Measurements from ENCODE around the gene RBM33.

Gene RBM33

DNA sequence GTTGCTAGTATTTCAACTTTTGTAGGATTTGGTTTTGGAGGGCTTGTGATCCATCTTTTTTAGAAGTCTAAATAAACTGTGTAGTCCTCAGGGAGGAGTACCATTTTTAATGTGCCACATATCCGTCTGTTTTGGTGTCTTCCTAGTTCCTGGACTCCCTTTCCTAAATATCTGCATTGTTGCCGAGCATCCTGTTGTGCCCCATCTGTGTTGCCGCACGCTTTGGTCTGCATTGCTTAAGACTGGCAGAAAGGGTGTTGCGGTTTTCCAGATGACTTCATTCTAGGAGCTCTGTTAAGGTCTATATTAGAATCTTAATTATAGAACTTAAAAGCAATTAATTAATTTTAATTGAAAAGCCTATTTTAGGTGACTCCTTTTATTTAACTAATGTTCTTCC, 49.4 kb downstream of the RBM33 start:
- Histone ChIP-seq H2AFZ (ENCODE audit: low read depth, low read length) (no peak overlapping the region), H3K36me3 (ENCODE audit: insufficient read depth, low read length) (peaks cover 6% of the 10 kb centered on the region), H3K4me3 (ENCODE audit: low read length) (no peak overlapping the region), H3K9me3 (ENCODE audit: low read length) (no peaks in the 10 kb centered on the region), H3K4me1 (ENCODE audit: insufficient read depth, low read length) (no peaks in the 10 kb centered on the region), H3K27me3 (ENCODE audit: insufficient read depth, low read length) (no peaks in the 10 kb centered on the region)

DNA sequence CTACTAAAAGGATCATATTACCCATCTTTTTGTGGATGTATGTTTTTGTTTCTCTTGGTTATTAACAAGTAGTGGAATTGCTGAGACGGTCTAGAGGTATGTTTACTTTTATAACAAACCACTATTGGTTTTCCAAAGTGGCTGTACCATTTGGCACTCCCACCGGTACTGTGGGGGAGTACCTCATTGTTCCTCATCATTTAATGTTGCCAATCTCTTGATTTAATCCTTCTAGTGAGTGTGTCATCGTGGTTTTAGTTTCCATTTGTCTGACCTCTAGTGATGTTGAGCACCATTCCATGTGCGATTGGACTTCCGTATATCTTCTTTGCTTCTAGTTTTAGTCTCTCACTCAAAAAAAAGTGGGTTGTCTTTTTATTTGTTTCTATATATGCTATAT, 50.4 kb downstream of the RBM33 start:
- Histone ChIP-seq H3K27me3 (ENCODE audit: insufficient read depth, low read length) (no peaks in the 10 kb centered on the region), H3K36me3 (ENCODE audit: insufficient read depth, low read length) (peaks cover 6% of the 10 kb centered on the region), H3K9me3 (ENCODE audit: low read length) (no peaks in the 10 kb centered on the region), H2AFZ (ENCODE audit: low read depth, low read length) (no peak overlapping the region), H3K4me3 (ENCODE audit: low read length) (no peak overlapping the region), H3K4me1 (ENCODE audit: insufficient read depth, low read length) (no peaks in the 10 kb centered on the region)

DNA sequence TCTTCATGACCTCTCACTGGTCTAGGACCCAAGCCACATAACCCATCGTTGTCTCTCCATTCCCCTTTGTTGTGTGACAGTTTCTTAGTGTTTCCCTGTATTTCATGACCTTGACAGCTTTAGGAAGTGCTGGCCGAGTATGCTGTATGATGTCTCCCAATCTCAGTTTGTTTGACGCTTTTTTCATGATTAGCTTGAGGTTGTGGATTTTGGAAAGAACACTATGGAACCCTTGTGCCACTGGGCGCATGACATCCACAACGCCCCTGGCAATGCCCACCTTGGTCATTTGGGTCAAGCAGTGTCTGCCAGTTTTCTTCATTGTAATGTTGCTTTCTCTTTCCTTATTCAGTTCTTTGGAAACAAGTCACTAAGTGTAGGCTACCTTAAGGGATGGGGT, 52.3 kb downstream of the RBM33 start:
- H3K36me3 ChIP-seq (ENCODE audit: insufficient read depth, low read length): peaks cover 25% of the 10 kb centered on the region
- H2AFZ ChIP-seq (ENCODE audit: low read depth, low read length): no peak overlapping the region
- H3K4me3 ChIP-seq (ENCODE audit: low read length): no peak overlapping the region
- H3K27me3 ChIP-seq (ENCODE audit: insufficient read depth, low read length): no peaks in the 10 kb centered on the region
- no peaks in the 10 kb centered on the region for H3K4me1 ChIP-seq (ENCODE audit: insufficient read depth, low read length)
- no peaks in the 10 kb centered on the region for H3K9me3 ChIP-seq (ENCODE audit: low read length)

DNA sequence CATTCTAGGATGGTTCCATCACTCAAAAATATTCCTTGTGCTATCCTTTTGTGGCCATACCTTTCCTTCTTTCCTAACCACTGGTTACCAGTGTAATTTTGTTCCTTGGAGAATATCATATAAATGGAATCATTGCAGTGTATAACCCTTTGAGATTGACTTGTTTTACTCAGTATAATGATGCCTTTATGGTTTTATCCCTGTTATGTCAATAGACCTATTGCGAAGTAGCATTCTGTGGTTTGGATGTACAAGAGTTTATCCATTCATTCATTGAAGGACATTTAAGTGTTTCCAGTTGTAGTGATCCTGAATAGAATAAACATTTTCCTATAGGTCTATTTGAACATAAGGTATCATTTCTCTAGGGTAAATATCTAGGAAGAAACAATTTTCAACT, 54.2 kb downstream of the RBM33 start:
- no peaks in the 10 kb centered on the region for H3K4me1 ChIP-seq (ENCODE audit: insufficient read depth, low read length)
- H3K36me3 ChIP-seq (ENCODE audit: insufficient read depth, low read length): peaks cover 43% of the 10 kb centered on the region
- no peaks in the 10 kb centered on the region for H3K27me3 ChIP-seq (ENCODE audit: insufficient read depth, low read length)
- H3K4me3 ChIP-seq (ENCODE audit: low read length): no peak overlapping the region
- no peak overlapping the region for H2AFZ ChIP-seq (ENCODE audit: low read depth, low read length)
- no peaks in the 10 kb centered on the region for H3K9me3 ChIP-seq (ENCODE audit: low read length)

DNA sequence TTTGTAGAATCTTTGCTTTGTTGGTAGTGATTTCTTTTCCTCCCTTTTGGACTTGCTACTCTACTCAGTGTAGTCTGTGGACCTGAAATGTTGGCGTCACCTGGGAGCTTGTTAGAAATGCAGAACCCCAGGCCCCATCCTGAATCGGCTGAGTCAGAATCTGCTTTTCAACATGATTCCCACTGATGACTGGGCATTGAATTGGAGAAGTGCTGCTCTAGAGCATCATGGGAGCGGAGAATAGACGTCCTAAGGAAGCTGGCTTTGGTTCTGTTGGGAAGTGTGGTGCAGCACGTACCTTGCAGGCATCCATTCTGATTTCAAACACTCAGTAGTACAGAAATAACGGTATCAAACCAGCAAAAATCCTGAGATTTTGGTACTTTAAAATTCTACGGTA, 54.7 kb downstream of the RBM33 start:
- H2AFZ ChIP-seq (ENCODE audit: low read depth, low read length): no peak overlapping the region
- no peaks in the 10 kb centered on the region for H3K4me1 ChIP-seq (ENCODE audit: insufficient read depth, low read length)
- H3K9me3 ChIP-seq (ENCODE audit: low read length): no peaks in the 10 kb centered on the region
- no peaks in the 10 kb centered on the region for H3K27me3 ChIP-seq (ENCODE audit: insufficient read depth, low read length)
- no peak overlapping the region for H3K4me3 ChIP-seq (ENCODE audit: low read length)
- H3K36me3 ChIP-seq (ENCODE audit: insufficient read depth, low read length): peaks cover 48% of the 10 kb centered on the region

DNA sequence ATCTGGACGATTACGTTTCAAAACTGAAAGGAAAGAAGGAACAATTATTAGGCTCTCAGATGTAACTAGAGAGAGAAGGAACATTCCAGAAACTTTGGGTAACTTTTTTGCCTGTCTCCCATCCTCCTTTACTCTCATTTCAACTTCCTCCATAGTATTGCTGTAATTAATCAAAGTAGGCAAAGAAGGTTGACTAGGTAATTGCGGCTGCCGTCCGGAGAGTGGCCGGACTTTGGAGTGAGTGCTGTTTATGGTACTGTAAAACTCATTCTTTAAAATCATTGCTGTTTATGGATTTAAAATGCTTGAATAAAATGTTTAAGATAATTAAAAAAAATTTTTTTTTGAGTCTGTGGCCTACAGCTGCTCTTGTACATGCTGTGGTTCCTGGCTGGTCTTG, 56.4 kb downstream of the RBM33 start:
- H3K4me1 ChIP-seq (ENCODE audit: insufficient read depth, low read length): no peaks in the 10 kb centered on the region
- peaks cover 58% of the 10 kb centered on the region for H3K36me3 ChIP-seq (ENCODE audit: insufficient read depth, low read length)
- no peaks in the 10 kb centered on the region for H3K27me3 ChIP-seq (ENCODE audit: insufficient read depth, low read length)
- H3K4me3 ChIP-seq (ENCODE audit: low read length): no peak overlapping the region
- no peaks in the 10 kb centered on the region for H3K9me3 ChIP-seq (ENCODE audit: low read length)
- H2AFZ ChIP-seq (ENCODE audit: low read depth, low read length): no peak overlapping the region

DNA sequence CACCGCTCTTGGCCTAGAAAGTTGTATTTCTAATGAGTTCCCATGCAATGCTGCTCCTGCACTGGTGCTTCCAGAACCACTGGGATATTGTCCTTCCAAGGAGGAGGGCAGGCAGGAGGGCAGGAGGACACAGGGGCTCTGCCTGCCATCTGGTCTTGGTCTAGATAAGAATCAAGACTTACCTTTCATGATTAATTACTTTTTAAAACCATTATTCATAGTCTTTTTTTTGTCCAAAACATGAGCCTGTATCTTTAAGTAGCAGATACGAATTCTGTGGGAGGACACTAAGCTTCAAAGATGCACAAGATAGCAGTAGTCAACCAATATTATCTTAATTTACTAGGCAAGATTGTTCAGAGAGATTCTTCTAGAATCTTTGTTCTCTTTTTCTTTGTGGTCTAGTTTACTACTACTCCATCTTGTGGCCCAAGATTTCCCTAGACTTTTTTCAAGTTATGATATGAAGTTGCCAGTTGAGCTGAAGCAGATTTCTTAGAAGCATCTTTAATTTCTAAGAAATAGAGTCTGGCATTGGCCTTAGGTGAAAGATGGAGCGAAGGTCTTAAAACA, 57.6 kb downstream of the RBM33 start:
- Histone ChIP-seq H3K27me3 (ENCODE audit: insufficient read depth, low read length) (no peaks in the 10 kb centered on the region), H3K36me3 (ENCODE audit: insufficient read depth, low read length) (peaks cover 70% of the 10 kb centered on the region), H2AFZ (ENCODE audit: low read depth, low read length) (no peak overlapping the region)

DNA sequence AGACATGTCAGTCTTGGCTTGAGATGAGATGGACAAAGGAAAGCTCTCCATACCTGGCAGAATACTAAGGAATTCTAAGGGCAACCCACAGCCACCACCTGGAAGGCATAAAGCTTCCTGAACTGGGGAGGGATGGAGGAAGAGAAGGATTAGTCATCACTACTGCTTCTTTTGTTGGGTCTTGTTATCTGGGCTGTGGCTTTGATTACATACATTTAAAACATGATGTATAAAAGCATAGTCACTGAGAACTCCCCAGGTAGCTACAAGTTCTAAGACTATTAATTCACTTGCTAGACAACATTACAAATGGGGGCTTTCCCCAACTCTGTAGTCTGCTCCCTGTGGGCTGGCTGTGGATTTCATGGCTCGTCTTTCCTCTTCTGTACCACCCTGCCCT, 58.2 kb downstream of the RBM33 start:
- no peaks in the 10 kb centered on the region for H3K9me3 ChIP-seq (ENCODE audit: low read length)
- no peak overlapping the region for H3K4me3 ChIP-seq (ENCODE audit: low read length)
- no peaks in the 10 kb centered on the region for H3K4me1 ChIP-seq (ENCODE audit: insufficient read depth, low read length)
- H3K27me3 ChIP-seq (ENCODE audit: insufficient read depth, low read length): no peaks in the 10 kb centered on the region
- no peak overlapping the region for H2AFZ ChIP-seq (ENCODE audit: low read depth, low read length)
- H3K36me3 ChIP-seq (ENCODE audit: insufficient read depth, low read length): peaks cover 76% of the 10 kb centered on the region

More for the DNA sequence above, 57.6 kb downstream of the RBM33 start:
- Histone ChIP-seq H3K4me3 (ENCODE audit: low read length) (no peak overlapping the region), H3K9me3 (ENCODE audit: low read length) (no peaks in the 10 kb centered on the region), H3K4me1 (ENCODE audit: insufficient read depth, low read length) (no peaks in the 10 kb centered on the region)

DNA sequence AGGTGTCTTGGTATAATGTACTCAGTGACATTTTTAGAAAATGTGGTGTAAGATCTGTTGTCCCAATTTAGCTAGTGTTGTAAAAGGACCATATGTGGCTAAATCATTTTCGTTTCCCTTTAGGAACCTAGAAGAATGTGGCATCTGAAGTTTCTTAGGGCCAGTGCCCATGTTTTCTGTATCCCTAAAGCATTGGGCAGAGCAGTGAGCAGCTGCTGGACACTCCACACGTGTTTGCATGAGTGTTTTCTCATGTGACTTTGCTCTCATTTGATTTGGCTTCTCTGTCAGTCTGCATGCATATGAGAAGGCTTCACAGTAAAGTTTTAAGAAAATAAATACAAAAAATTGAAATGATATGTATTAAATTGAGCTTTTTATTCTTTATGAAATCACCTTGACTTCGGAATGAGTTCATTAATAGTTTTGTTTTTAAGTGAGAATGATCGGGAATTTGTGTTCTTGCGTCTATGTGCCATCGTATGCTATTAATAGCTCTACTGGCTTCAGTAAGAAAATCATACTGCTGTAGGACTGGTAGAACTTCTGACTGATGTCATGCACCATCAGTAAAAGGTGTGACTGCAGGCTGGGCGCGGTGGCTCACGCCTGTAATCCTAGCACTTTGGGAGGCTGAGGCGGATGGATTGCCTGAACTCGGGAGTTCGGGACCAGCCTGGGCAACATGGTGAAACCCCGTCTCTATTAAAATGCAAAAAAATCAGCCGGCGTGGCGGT, 61.3 kb downstream of the RBM33 start:
- no peaks in the 10 kb centered on the region for H3K27me3 ChIP-seq (ENCODE audit: insufficient read depth, low read length)
- H2AFZ ChIP-seq (ENCODE audit: low read depth, low read length): no peak overlapping the region
- H3K36me3 ChIP-seq (ENCODE audit: insufficient read depth, low read length): peaks cover 93% of the 10 kb centered on the region
- no peaks in the 10 kb centered on the region for H3K9me3 ChIP-seq (ENCODE audit: low read length)
- no peaks in the 10 kb centered on the region for H3K4me1 ChIP-seq (ENCODE audit: insufficient read depth, low read length)
- H3K4me3 ChIP-seq (ENCODE audit: low read length): no peak overlapping the region

DNA sequence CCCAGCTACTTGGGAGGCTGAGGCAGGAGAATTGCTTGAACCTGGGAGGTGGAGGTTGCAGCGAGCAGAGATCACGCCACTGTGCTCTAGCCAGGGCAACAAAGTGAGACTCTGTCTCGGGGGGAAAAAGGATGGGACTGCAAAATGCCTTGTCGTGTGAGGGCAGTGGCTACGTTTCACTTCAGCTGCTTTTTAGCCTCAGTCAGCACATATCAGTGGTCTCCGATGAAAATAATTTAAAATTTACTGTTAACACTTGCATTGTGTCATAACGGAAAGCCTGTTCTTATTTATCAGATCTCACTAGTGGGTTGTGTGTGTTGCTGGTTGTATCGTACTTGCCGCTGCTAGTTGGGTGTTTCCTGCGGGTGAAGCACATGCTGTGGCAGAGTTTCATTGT, 61.9 kb downstream of the RBM33 start:
- Histone ChIP-seq H3K4me3 (ENCODE audit: low read length) (no peak overlapping the region), H3K9me3 (ENCODE audit: low read length) (no peaks in the 10 kb centered on the region), H2AFZ (ENCODE audit: low read depth, low read length) (no peak overlapping the region), H3K27me3 (ENCODE audit: insufficient read depth, low read length) (no peaks in the 10 kb centered on the region), H3K36me3 (ENCODE audit: insufficient read depth, low read length) (peaks cover 93% of the 10 kb centered on the region), H3K4me1 (ENCODE audit: insufficient read depth, low read length) (no peaks in the 10 kb centered on the region)

DNA sequence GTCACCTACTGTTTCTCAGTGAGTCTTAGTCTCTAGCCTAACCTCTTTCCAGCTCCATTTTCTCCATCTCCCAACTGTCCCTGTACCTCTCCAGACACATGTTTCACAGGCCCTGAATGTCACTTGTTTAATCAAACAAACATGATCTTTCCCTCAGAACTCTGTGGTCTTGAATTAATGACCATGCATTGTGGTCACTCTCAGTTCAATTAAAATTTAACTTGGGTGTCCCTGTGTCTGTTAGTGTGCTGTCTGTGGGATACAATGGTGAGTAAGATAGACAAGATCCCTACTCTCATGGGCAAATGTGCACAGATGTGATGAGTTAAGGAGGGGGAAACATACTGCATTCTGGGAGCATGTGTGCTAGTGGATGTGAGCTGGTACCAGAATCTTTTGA, 65.0 kb downstream of the RBM33 start:
- no peaks in the 10 kb centered on the region for H3K27me3 ChIP-seq (ENCODE audit: insufficient read depth, low read length)
- H2AFZ ChIP-seq (ENCODE audit: low read depth, low read length): no peak overlapping the region
- H3K4me3 ChIP-seq (ENCODE audit: low read length): no peak overlapping the region
- H3K4me1 ChIP-seq (ENCODE audit: insufficient read depth, low read length): no peaks in the 10 kb centered on the region
- H3K36me3 ChIP-seq (ENCODE audit: insufficient read depth, low read length): peaks cover 87% of the 10 kb centered on the region
- no peaks in the 10 kb centered on the region for H3K9me3 ChIP-seq (ENCODE audit: low read length)

DNA sequence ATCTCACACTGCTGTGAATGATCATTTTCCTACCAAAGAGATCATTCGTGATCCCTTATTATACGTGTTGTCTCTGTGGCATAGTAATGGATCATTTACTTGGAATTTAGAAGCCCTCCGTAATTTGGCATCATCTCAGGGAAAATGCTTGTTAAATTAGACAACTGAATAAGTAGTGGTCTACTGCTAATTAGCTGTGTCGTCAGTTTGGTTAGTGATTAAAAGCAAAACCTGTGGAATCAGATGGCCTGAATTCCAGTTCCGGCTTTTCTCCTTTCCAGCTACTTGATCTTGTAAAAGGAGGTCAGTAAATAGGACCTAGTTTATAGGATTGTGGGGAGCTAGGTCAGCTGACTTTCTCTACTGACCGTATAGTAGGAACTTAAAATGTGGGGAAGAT, 65.6 kb downstream of the RBM33 start:
- H3K27me3 ChIP-seq (ENCODE audit: insufficient read depth, low read length): no peaks in the 10 kb centered on the region
- H3K36me3 ChIP-seq (ENCODE audit: insufficient read depth, low read length): peaks cover 89% of the 10 kb centered on the region
- H3K4me1 ChIP-seq (ENCODE audit: insufficient read depth, low read length): no peaks in the 10 kb centered on the region
- no peaks in the 10 kb centered on the region for H3K9me3 ChIP-seq (ENCODE audit: low read length)
- H3K4me3 ChIP-seq (ENCODE audit: low read length): no peak overlapping the region
- no peak overlapping the region for H2AFZ ChIP-seq (ENCODE audit: low read depth, low read length)

DNA sequence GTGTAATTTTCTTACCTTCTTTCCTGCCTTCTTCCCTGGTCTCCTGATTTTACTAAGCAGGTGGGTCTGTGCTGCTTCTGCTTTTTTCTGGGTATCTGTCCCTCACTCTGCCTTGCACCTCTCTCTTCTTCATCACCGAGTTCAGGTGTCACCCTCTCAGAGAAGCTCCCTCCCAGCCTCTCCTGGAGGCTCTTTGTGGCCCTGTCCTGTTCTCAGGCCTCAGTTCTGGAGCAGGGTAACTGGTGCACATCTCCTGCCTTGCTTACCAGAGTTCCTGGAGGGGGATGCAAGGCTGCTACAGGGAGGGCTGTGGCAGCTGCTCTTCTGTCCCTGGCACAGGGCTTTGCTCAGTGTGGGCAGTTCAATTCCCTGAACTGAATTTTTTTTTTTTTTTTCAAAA, 66.1 kb downstream of the RBM33 start:
- Histone ChIP-seq H3K4me3 (ENCODE audit: low read length) (no peak overlapping the region), H3K4me1 (ENCODE audit: insufficient read depth, low read length) (no peaks in the 10 kb centered on the region), H3K9me3 (ENCODE audit: low read length) (no peaks in the 10 kb centered on the region), H3K27me3 (ENCODE audit: insufficient read depth, low read length) (no peaks in the 10 kb centered on the region), H3K36me3 (ENCODE audit: insufficient read depth, low read length) (peaks cover 90% of the 10 kb centered on the region), H2AFZ (ENCODE audit: low read depth, low read length) (no peak overlapping the region)

DNA sequence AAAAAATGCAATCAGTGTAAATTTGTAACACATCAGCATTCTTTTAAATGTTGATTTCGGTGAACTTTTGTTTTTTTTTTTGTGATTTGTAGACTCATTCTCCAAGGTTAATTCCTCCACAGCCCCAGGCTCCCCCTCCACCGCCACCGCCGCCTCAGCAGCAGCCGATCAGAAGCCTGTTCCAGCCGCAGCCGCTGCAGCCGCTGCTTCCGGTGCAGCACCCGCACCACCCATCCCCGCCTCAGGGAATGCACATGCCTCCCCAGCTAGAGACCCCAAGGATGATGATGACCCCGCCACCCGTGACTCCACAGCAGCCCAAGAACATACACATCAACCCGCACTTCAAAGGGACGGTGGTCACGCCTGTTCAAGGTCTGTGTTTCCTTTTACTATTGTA, 66.6 kb downstream of the RBM33 start:
- peaks cover 89% of the 10 kb centered on the region for H3K36me3 ChIP-seq (ENCODE audit: insufficient read depth, low read length)
- no peak overlapping the region for H2AFZ ChIP-seq (ENCODE audit: low read depth, low read length)
- no peak overlapping the region for H3K4me3 ChIP-seq (ENCODE audit: low read length)
- H3K4me1 ChIP-seq (ENCODE audit: insufficient read depth, low read length): no peaks in the 10 kb centered on the region
- H3K27me3 ChIP-seq (ENCODE audit: insufficient read depth, low read length): no peaks in the 10 kb centered on the region
- no peaks in the 10 kb centered on the region for H3K9me3 ChIP-seq (ENCODE audit: low read length)
